ENCODE measurements around the gene NUDT6. TPM values are rescaled to one million over a fixed set of nuclear protein-coding genes. Genes with fewer than 3 reads are reported as not detected.

The NUDT6 gene
- total RNA-seq, 1 experiment from 2014 or later = 4.0 TPM

DNA sequence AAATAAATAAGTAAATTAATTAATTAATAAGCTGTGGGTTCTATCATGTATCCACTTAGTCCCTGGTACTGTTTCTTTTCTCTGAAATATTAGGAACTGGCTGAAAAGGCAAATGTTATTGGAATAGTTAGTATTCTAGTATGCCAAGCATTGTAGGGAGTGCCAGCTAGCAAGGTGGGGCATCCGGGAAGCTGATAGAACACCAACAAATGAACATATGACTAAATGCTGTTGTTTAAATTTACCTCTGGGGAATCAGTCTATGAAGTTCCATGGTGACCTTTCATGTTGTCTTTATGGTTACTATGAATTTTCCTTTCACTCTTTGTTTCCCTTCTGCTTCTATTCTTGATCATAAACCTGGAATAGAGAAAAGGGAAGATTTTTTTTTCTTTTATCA lies 32.7 kb downstream of the NUDT6 start:
- Histone ChIP-seq H2AFZ (ENCODE audit: low read length) (no peak overlapping the region), H3K27me3 (ENCODE audit: insufficient read depth, low read length) (no peaks in the 10 kb centered on the region), H3K79me1 (ENCODE audit: insufficient read depth, low read depth, low read length, poor library complexity, severe bottlenecking) (no peaks in the 10 kb centered on the region), H3K18ac (ENCODE audit: insufficient read length, low read depth, low read length) (no peak overlapping the region), H2AK5ac (ENCODE audit: insufficient read length, low read length) (no peak overlapping the region), H2BK12ac (ENCODE audit: insufficient read length, low read depth, low read length) (no peak overlapping the region), H3K14ac (ENCODE audit: insufficient read depth, low read length) (no peak overlapping the region), H3K4ac (ENCODE audit: low read depth, low read length) (no peak overlapping the region), H3T11ph (ENCODE audit: low read length) (no peak overlapping the region), H4K20me1 (ENCODE audit: control insufficient read depth, insufficient read depth, insufficient read length) (no peaks in the 10 kb centered on the region), H2BK120ac (ENCODE audit: low read depth, low read length, poor library complexity, severe bottlenecking) (no peak overlapping the region), H3K23me2 (ENCODE audit: insufficient read length, low read depth, low read length, poor library complexity, severe bottlenecking) (no peaks in the 10 kb centered on the region), H3K4me2 (ENCODE audit: insufficient read depth, insufficient read length, low read length) (no peak overlapping the region), H4K8ac (replicated peaks; ENCODE audit: insufficient read length, low read depth, low read length) (no peak overlapping the region), H3K79me2 (ENCODE audit: insufficient read depth, low read length) (no peaks in the 10 kb centered on the region; the same call in 1 of the 2 replicates), H3K9ac (ENCODE audit: extremely low read depth, insufficient read length, low read length) (no peak overlapping the region), H3K56ac (ENCODE audit: insufficient read length, low read depth, low read length) (no peak overlapping the region), H4K5ac (ENCODE audit: insufficient read length, low read depth, low read length) (no peak overlapping the region), H3K23ac (ENCODE audit: insufficient read length, low read depth, low read length) (no peak overlapping the region), H2BK5ac (ENCODE audit: insufficient read length, low read length) (no peak overlapping the region), H4K91ac (ENCODE audit: insufficient read length, low read depth, low read length) (no peak overlapping the region), H2BK20ac (ENCODE audit: low read depth, low read length, poor library complexity, severe bottlenecking) (no peak overlapping the region), H3K27ac (ENCODE audit: insufficient read length, low read depth, low read length) (no peak overlapping the region), H3K4me1 (ENCODE audit: insufficient read depth, low read length) (no peaks in the 10 kb centered on the region), H2BK15ac (ENCODE audit: low read depth, low read length) (no peak overlapping the region), H3K9me3 (ENCODE audit: control insufficient read depth, low read depth, low read length) (no peaks in the 10 kb centered on the region)
- TF ChIP-seq, protein P1, sequence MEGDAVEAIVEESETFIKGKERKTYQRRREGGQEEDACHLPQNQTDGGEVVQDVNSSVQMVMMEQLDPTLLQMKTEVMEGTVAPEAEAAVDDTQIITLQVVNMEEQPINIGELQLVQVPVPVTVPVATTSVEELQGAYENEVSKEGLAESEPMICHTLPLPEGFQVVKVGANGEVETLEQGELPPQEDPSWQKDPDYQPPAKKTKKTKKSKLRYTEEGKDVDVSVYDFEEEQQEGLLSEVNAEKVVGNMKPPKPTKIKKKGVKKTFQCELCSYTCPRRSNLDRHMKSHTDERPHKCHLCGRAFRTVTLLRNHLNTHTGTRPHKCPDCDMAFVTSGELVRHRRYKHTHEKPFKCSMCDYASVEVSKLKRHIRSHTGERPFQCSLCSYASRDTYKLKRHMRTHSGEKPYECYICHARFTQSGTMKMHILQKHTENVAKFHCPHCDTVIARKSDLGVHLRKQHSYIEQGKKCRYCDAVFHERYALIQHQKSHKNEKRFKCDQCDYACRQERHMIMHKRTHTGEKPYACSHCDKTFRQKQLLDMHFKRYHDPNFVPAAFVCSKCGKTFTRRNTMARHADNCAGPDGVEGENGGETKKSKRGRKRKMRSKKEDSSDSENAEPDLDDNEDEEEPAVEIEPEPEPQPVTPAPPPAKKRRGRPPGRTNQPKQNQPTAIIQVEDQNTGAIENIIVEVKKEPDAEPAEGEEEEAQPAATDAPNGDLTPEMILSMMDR (conservative IDR thresholded peaks at IDR 0.05) = no peak
- Mint-ChIP-seq H3K27me3 (ENCODE audit: low read depth) (no peaks in the 10 kb centered on the region), H3K36me3 (ENCODE audit: insufficient read depth in 1 of 3, low read depth in 3 of 3) (peaks cover 26 to 70% (median 67%) of the 10 kb centered on the region in 3 experiments; a peak in 6 of 7 replicates), H3K27ac (peak overlapping the region in 1 of 3 experiments; percentile 66; a peak in 1 of 7 replicates), H3K4me3 (no peak overlapping the region), H3K4me1 (no peaks in the 10 kb centered on the region), H3K9me3 (no peaks in the 10 kb centered on the region)
- no peak for DNase-seq
- no CpG with 5 or more reads among the region's 1 CpG for WGBS (ENCODE audit: extremely low coverage, insufficient read length, low lambda C conversion rate)
